Neural cell (in vitro differentiated cells): Measurements from ENCODE around the gene PLA2G5. TPM values are rescaled to one million over a fixed set of nuclear protein-coding genes. Genes with fewer than 3 reads are reported as not detected.

ENCODE experiments used
- H2AFZ ChIP-seq: fragments of 200-600, 300-800 bp; sonication (generic), shearing (Covaris generic); 2 replicates; pipeline ENCODE4 v1.6.0; 2014; ENCODE audit warnings: low read depth, mild to moderate bottlenecking, antibody characterized with exemption, low read length, moderate library complexity
- H3F3A ChIP-seq: fragments of 200-600 bp; shearing (Covaris generic); 2 replicates; pipeline ENCODE4 v1.6.1; 2016; ENCODE audit warnings: mild to moderate bottlenecking, moderate library complexity, mixed read lengths, antibody characterized with exemption, low read length; ENCODE audit not compliant: insufficient read depth, poor library complexity, severe bottlenecking
- H3K27ac ChIP-seq: fragments of 200-600, 300-800 bp; sonication (generic), shearing (Covaris generic); 2 replicates; pipeline ENCODE4 v1.5.1; 2014; ENCODE audit warnings: mild to moderate bottlenecking, low read length, moderate library complexity
- H3K27me3 ChIP-seq: fragments of 300-800, 200-600 bp; sonication (generic), shearing (Covaris generic); 2 replicates; pipeline ENCODE4 v1.6.0; 2014; ENCODE audit warnings: mild to moderate bottlenecking, low read depth, low read length, moderate library complexity; ENCODE audit not compliant: insufficient read depth
- H3K36me3 ChIP-seq: fragments of 300-800, 200-600 bp; sonication (generic), shearing (Covaris generic); 2 replicates; pipeline ENCODE4 v1.5.1; 2014; ENCODE audit warnings: mild to moderate bottlenecking, antibody characterized with exemption, low read length, moderate library complexity; ENCODE audit not compliant: insufficient read depth
- H3K4me2 ChIP-seq: fragments of 300-800, 200-600 bp; sonication (generic), shearing (Covaris generic); 2 replicates; pipeline ENCODE4 v1.6.0; 2014; ENCODE audit warnings: mild to moderate bottlenecking, low read length
- H3K4me3 ChIP-seq: fragments of 300-800, 200-600 bp; sonication (generic), shearing (Covaris generic); 2 replicates; pipeline ENCODE4 v1.5.1; 2014; ENCODE audit warnings: mild to moderate bottlenecking, low read length, moderate library complexity
- H3K79me2 ChIP-seq: fragments of 200-600 bp; shearing (Covaris generic); replicated peaks from 2 replicates; pipeline ENCODE4 v1.6.0; 2014; ENCODE audit warnings: mild to moderate bottlenecking, low read length, moderate library complexity; ENCODE audit not compliant: insufficient read depth
- H3K9ac ChIP-seq: fragments of 300-800, 200-600 bp; sonication (generic), shearing (Covaris generic); 2 replicates; pipeline ENCODE4 v1.6.1; 2016; ENCODE audit warnings: mild to moderate bottlenecking, low read length, mixed read lengths
- H3K9me2 ChIP-seq: fragments of 200-600 bp; shearing (Covaris generic); 2 replicates; pipeline ENCODE4 v1.6.1; 2016; ENCODE audit warnings: mild to moderate bottlenecking, low read length, mixed read lengths; ENCODE audit not compliant: insufficient read depth
- H3K9me3 ChIP-seq: fragments of 200-600, 300-800 bp; sonication (generic), shearing (Covaris generic); 2 replicates; pipeline ENCODE4 v1.6.1; 2016; ENCODE audit warnings: mild to moderate bottlenecking, mixed run types, low read length, moderate library complexity, mixed read lengths
- H4K20me1 ChIP-seq: fragments of 200-600 bp; shearing (Covaris generic); 2 replicates; pipeline ENCODE4 v1.6.1; 2016; ENCODE audit warnings: mild to moderate bottlenecking, mixed run types; ENCODE audit not compliant: insufficient read depth
- CTCF ChIP-seq: fragments of 450-650 bp; IDR thresholded peaks from 2 replicates; pipeline ENCODE4 v1.5.1; 2014; ENCODE audit warnings: antibody characterized with exemption, mild to moderate bottlenecking, moderate library complexity; ENCODE audit not compliant: poor library complexity, severe bottlenecking
- EP300 ChIP-seq: fragments of 450-650 bp; conservative IDR thresholded peaks from 2 replicates; pipeline ENCODE4 v1.6.1; 2014; ENCODE audit warnings: antibody characterized with exemption, mild to moderate bottlenecking, moderate library complexity; ENCODE audit not compliant: poor library complexity, severe bottlenecking
- EZH2 ChIP-seq: fragments of 200-600, 300-800 bp; shearing (Covaris generic), sonication (generic); IDR thresholded peaks from 2 replicates; pipeline ENCODE4 v1.6.1; 2014; ENCODE audit warnings: antibody characterized with exemption, low read length, borderline replicate concordance, mild to moderate bottlenecking; ENCODE audit not compliant: insufficient read depth, poor library complexity, severe bottlenecking
- MXI1 ChIP-seq: fragments of 450-650 bp; conservative IDR thresholded peaks from 2 replicates; pipeline ENCODE4 v1.6.1; 2014; ENCODE audit warnings: antibody characterized with exemption, mild to moderate bottlenecking; ENCODE audit not compliant: poor library complexity, severe bottlenecking
- POLR2AphosphoS5 ChIP-seq: IDR thresholded peaks from 2 replicates; pipeline ENCODE4 v1.6.1; 2012
- RAD21 ChIP-seq: fragments of 450-650 bp; conservative IDR thresholded peaks from 2 replicates; pipeline ENCODE4 v1.6.1; 2014; ENCODE audit warnings: antibody characterized with exemption, mild to moderate bottlenecking, moderate library complexity
- REST ChIP-seq: IDR thresholded peaks from 2 replicates; pipeline ENCODE4 v1.6.1; 2012; ENCODE audit warnings: borderline replicate concordance
- SMC3 ChIP-seq: fragments of 450-650 bp; conservative IDR thresholded peaks from 2 replicates; pipeline ENCODE4 v1.6.1; 2014; ENCODE audit warnings: antibody characterized with exemption, mild to moderate bottlenecking, moderate library complexity; ENCODE audit not compliant: poor library complexity
- TAF1 ChIP-seq: IDR thresholded peaks from 2 replicates; pipeline ENCODE4 v1.6.1; 2012; ENCODE audit warnings: low read depth
- polyA plus RNA-seq: library from polyadenylated mRNA; depleted of rRNA; stranded (reverse); fragments of >200 nt; gene quantifications from 2 replicates; pipeline ENCODE4 v1.2.3, GENCODE V29; 2014

Gene PLA2G5
- polyA plus RNA-seq, 1 donor from 2014 or later = not detected

- H3K9me3 ChIP-seq = no peaks in the 10 kb centered on the region
- no peaks in the 10 kb centered on the region for H3K9me2 ChIP-seq
- no peak overlapping the region for H3K9ac ChIP-seq
- H3F3A ChIP-seq = no peaks in the 10 kb centered on the region
- no peak overlapping the region for H2AFZ ChIP-seq
- H4K20me1 ChIP-seq = no peaks in the 10 kb centered on the region
- H3K36me3 ChIP-seq = no peaks in the 10 kb centered on the region
- H3K27me3 ChIP-seq = no peaks in the 10 kb centered on the region
- no peak overlapping the region for H3K27ac ChIP-seq
- no peak overlapping the region for H3K4me2 ChIP-seq
- no peak overlapping the region for H3K4me3 ChIP-seq
- TF ChIP-seq MXI1 = no peak
- no peak for TF ChIP-seq CTCF
- no peak for TF ChIP-seq EP300
- TF ChIP-seq REST = no peak
- no peak for TF ChIP-seq POLR2AphosphoS5
- no peak for TF ChIP-seq RAD21
- no peak for TF ChIP-seq SMC3
- no peak for TF ChIP-seq TAF1
- TF ChIP-seq EZH2 = no peak
- H3K79me2 ChIP-seq = no peaks in the 10 kb centered on the region
These were observed 53.9 kb downstream of the PLA2G5 start for GRCh38 chr1:20123722-20124455.

GRCh38 chr1:20124456-20125057 lies 54.6 kb downstream of the PLA2G5 start:
- H4K20me1 ChIP-seq = no peaks in the 10 kb centered on the region
- no peak overlapping the region for H3K27ac ChIP-seq
- H2AFZ ChIP-seq = no peak overlapping the region
- no peaks in the 10 kb centered on the region for H3K27me3 ChIP-seq
- no peaks in the 10 kb centered on the region for H3K36me3 ChIP-seq
- no peaks in the 10 kb centered on the region for H3K79me2 ChIP-seq
- no peaks in the 10 kb centered on the region for H3K9me3 ChIP-seq
- H3K9ac ChIP-seq = no peak overlapping the region
- no peaks in the 10 kb centered on the region for H3K9me2 ChIP-seq
- TF ChIP-seq RAD21 = no peak
- TF ChIP-seq EZH2 = no peak
- no peak for TF ChIP-seq REST
- TF ChIP-seq MXI1 = no peak
- no peak for TF ChIP-seq EP300
- TF ChIP-seq SMC3 = no peak
- TF ChIP-seq CTCF = no peak
- no peak for TF ChIP-seq TAF1
- no peak for TF ChIP-seq POLR2AphosphoS5
- no peak overlapping the region for H3K4me2 ChIP-seq
- no peak overlapping the region for H3K4me3 ChIP-seq
- no peaks in the 10 kb centered on the region for H3F3A ChIP-seq
